ENCODE data around the gene ASIC1. TPM values are rescaled to one million over a fixed set of nuclear protein-coding genes. Genes with fewer than 3 reads are reported as not detected.
A peak's percentile ranks its signal among the peaks of the same experiment; 100 is the strongest.

ASIC1 gene
- total and polyA plus RNA-seq, 12 donors, result 0.47 to 1.3 (median 0.79) TPM; not detected in 1

DNA sequence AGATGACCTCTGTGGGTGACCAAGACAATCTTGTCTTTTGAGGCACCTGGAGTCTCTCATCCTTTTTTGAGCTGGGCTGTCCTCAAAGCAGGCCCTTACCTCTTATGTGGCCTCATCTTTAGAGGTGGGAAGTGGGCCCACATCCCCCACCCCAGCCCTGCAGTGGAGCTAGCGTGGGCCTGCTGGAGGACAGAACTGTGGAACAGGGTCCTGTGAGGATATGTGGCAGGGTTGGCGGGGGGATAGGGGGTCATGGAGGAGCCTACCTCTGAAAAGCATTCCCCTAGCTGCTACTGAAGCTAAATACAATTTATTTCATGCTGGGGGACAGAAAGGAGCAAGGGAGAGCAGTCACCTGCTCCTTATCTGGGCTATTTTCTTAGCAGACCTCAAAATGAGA, 46.0 kb downstream of the ASIC1 start:
- Histone ChIP-seq H3K27me3 (no peaks in the 10 kb centered on the region), H3K4me3 (no peak overlapping the region), H3K27ac (peak overlapping the region in 1 of 5 donors; percentile 5), H3K4me1 (replicated peaks in 1 of 2) (peaks cover 8 to 26% of the 10 kb centered on the region in 2 donors), H3K9me3 (replicated peaks in 1 of 3) (no peaks in the 10 kb centered on the region), H3K36me3 (replicated peaks in 1 of 2) (peaks cover 0 to 18% of the 10 kb centered on the region in 2 donors)
- intact Hi-C loops (cut with DNase I), result no loop called here
- DNase-seq, result no peak
- WGBS, 4 donors, result 94 to 100% (median 95%) methylated on average over 2 of the region's 2 CpGs
- TF ChIP-seq POLR2A (IDR thresholded peaks at IDR 0.05) (no peak), CTCF (IDR thresholded peaks at IDR 0.05) (no peak)

DNA sequence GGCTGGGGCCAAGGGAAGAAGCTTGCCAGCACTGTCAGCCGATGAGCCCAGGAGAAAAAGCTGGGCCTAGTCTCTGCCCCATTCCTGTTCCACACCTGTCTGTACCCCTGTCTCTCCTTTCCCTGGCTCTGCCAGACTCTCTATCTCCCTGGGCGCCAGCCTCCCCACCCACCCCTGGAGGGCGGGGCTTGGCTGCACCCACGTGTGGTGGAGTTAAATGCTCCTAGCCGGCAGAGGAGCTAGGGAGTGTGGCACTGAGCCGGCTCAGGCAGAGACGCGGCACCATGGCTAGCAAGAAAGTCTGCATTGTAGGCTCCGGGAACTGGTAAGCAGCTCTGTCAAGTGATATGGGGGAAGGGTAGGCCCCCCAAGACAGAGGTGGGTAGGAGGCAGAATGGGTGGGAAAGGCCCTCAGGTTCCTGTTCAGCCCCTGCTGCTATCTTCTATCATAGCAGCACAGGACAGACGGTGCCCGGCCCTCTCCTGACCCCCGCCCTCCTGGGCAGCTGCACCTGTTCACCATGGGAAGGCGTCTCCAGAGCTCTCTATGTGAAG, 46.4 kb downstream of the ASIC1 start, which contains the start of gene GPD1:
Gene GPD1, plus strand, starts transcription at position 242 of the 555 bp plus-strand sequence. Its CDS starts 43 bp downstream, at position 285.
- Histone ChIP-seq H3K27me3 (no peaks in the 10 kb centered on the region), H3K27ac (peak within 1 kb of the TSS in 1 of 5 donors; percentile 5), H3K4me3 (no peak within 1 kb of the TSS), H3K36me3 (replicated peaks in 1 of 2) (peaks cover 0 to 13% of the 10 kb centered on the region in 2 donors), H3K9me3 (replicated peaks in 1 of 3) (no peaks in the 10 kb centered on the region), H3K4me1 (replicated peaks in 1 of 2) (peaks cover 8 to 26% of the 10 kb centered on the region in 2 donors)
- peak; percentile 76 to 88 (median 81) for DNase-seq
- TF ChIP-seq POLR2A (IDR thresholded peaks at IDR 0.05) (peak in 1 of 2 donors; percentile 72), CTCF (IDR thresholded peaks at IDR 0.05) (no peak)
- WGBS, 4 donors, result 22 to 29% (median 27%) methylated on average over 9 to 13 of the region's 13 CpGs
- intact Hi-C loops (cut with DNase I), result no loop called here

DNA sequence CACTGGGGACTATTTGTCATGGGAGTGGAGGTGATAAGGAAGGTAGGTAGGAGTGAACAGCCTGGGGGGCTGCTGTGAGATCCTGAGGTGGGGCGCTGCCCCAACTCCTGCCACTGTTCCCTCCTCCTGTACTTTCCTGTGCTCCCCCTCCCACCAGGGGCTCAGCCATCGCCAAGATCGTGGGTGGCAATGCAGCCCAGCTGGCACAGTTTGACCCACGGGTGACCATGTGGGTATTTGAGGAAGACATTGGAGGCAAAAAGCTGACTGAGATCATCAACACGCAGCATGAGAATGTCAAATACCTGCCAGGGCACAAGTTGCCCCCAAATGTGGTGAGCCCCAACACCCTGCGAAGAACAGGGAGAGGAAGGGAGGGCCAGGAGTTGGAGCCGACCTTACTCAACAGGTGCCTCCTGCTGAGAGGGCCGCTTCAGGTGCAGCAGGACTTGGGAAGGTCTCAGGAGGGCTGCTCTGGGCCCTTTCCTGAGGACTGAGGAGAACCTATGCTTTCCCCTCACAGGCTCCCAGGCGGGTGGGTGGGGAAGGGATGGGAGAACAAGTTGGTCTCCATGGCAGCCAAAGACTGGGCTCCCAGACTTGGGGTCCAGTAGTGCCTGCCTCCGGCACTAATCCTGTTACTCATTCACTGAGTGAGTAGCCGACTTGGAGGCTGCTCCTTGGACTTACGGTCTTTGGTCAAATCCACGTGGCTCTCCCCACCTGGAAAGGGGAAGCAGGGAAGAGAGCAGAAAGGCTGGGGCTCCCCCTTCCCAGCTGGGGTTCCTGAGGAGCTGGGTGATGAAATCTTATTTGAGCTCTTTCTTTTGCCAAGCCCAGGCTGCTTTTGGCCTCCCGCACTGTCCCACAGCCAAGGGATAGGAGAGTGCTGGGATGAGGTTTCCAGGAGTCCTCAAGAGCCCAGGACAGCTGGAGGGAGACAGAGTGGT, 47.3 kb downstream of the ASIC1 start:
- no peak overlapping the region for H3K4me3 ChIP-seq
- no peak for DNase-seq
- H3K27me3 ChIP-seq, result no peaks in the 10 kb centered on the region
- H3K9me3 ChIP-seq (replicated peaks in 1 of 3), result no peaks in the 10 kb centered on the region
- H3K4me1 ChIP-seq (replicated peaks in 1 of 2), result peaks cover 9 to 28% of the 10 kb centered on the region in 2 donors
- peaks cover 0 to 4% of the 10 kb centered on the region in 2 donors for H3K36me3 ChIP-seq (replicated peaks in 1 of 2)
- intact Hi-C loops (cut with DNase I), result no loop called here
- no peak for TF ChIP-seq CTCF (IDR thresholded peaks at IDR 0.05)
- TF ChIP-seq POLR2A (IDR thresholded peaks at IDR 0.05), result no peak
- no peak overlapping the region for H3K27ac ChIP-seq
- 84 to 87% (median 86%) methylated on average over 9 to 14 of the region's 14 CpGs for WGBS, 4 donors

- Histone ChIP-seq H3K4me3 (no peak overlapping the region), H3K27me3 (no peaks in the 10 kb centered on the region), H3K9me3 (replicated peaks in 1 of 3) (no peaks in the 10 kb centered on the region), H3K4me1 (replicated peaks in 1 of 2) (peaks cover 22 to 40% of the 10 kb centered on the region in 2 donors), H3K36me3 (replicated peaks in 1 of 2) (no peaks in the 10 kb centered on the region), H3K27ac (no peak overlapping the region)
- 90 to 94% (median 92%) methylated on average over 12 of the region's 12 CpGs for WGBS, 4 donors
- no peak for TF ChIP-seq CTCF (IDR thresholded peaks at IDR 0.05)
- TF ChIP-seq POLR2A (IDR thresholded peaks at IDR 0.05), result no peak
- no peak for DNase-seq
- intact Hi-C loops (cut with DNase I), result no loop called here
Measured at GRCh38 chr12:50105913-50106450, 48.6 kb downstream of the ASIC1 start.

All from adrenal gland (tissue), 12 donors.